ENCODE results near the gene SLC6A6. TPM values are rescaled to one million over a fixed set of nuclear protein-coding genes. Genes with fewer than 3 reads are reported as not detected.

Gene SLC6A6
- total and polyA plus RNA-seq, 4 donors: 14.3 to 19.7 (median 16.9) TPM

DNA sequence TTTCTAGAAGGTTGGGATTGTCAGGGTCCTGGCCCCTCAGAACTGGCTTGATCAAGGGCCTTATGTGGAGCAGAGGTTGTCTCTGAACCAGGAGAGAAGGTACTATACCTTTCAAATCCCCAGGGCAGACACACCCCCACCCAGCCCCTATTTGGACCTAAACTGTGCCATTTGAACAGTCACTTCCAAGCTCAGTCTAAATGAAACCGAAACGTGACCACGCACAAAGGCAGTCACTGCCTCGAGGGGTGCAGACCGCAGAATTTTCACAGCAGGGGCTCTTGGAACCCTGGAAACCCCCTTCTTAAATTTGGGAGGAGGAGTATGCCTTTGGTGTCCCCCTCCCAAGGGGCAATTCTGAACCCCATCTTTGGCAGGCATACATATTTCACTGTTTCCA is 84.1 kb downstream of the SLC6A6 start:
- H3K9me3 ChIP-seq (ENCODE audit: control insufficient read depth, insufficient read depth, low read length): no peaks in the 10 kb centered on the region
- no peak overlapping the region for H3K4me3 ChIP-seq (ENCODE audit: low read depth, low read length)
- no peaks in the 10 kb centered on the region for H3K27me3 ChIP-seq (ENCODE audit: control insufficient read depth, insufficient read depth, low read length)
- H3K4me1 ChIP-seq (ENCODE audit: control insufficient read depth, insufficient read depth, low read length): peaks cover 21% of the 10 kb centered on the region
- WGBS (ENCODE audit: insufficient coverage): 90% methylated on average over 5 of the region's 5 CpGs
- no peak overlapping the region for H3K27ac ChIP-seq (ENCODE audit: low read depth, low read length)
- DNase-seq (ENCODE audit: low read depth in 4 of 6, low spot score in 6 of 6): no peak
- H3K36me3 ChIP-seq (ENCODE audit: control insufficient read depth, insufficient read depth, low read length): peaks cover 53% of the 10 kb centered on the region

GRCh38 chr3:14487086-14487485 is 84.7 kb downstream of the SLC6A6 start:
- DNase-seq (ENCODE audit: low read depth in 4 of 6, low spot score in 6 of 6): no peak
- 89% methylated on average over 4 of the region's 8 CpGs for WGBS (ENCODE audit: insufficient coverage)
- Histone ChIP-seq H3K27ac (ENCODE audit: low read depth, low read length) (no peak overlapping the region), H3K36me3 (ENCODE audit: control insufficient read depth, insufficient read depth, low read length) (peaks cover 52% of the 10 kb centered on the region), H3K4me1 (ENCODE audit: control insufficient read depth, insufficient read depth, low read length) (peaks cover 15% of the 10 kb centered on the region), H3K27me3 (ENCODE audit: control insufficient read depth, insufficient read depth, low read length) (no peaks in the 10 kb centered on the region), H3K4me3 (ENCODE audit: low read depth, low read length) (no peak overlapping the region), H3K9me3 (ENCODE audit: control insufficient read depth, insufficient read depth, low read length) (no peaks in the 10 kb centered on the region)

DNA sequence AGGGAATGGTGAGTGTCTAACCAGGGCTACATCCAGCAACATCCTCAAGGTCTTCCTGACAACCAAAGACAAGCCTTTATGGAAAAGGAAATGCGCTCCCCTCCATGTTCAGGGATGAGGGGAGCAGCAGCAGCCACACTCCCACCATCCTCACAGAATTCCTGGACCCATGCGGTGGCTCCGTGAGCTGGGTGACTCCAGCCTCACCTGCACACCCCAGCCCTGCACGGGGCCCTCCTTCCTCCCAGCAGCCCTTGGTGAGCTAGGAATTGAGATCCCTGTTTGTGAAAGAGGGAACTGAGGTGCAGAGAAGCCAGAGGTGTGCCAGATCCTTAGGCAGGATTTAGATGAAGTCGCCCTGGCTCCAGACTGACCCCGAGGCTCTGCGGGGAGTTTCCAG is 85.4 kb downstream of the SLC6A6 start:
- H3K4me1 ChIP-seq (ENCODE audit: control insufficient read depth, insufficient read depth, low read length): peaks cover 9% of the 10 kb centered on the region
- 90% methylated on average over 3 of the region's 7 CpGs for WGBS (ENCODE audit: insufficient coverage)
- peaks cover 51% of the 10 kb centered on the region for H3K36me3 ChIP-seq (ENCODE audit: control insufficient read depth, insufficient read depth, low read length)
- H3K27me3 ChIP-seq (ENCODE audit: control insufficient read depth, insufficient read depth, low read length): no peaks in the 10 kb centered on the region
- H3K4me3 ChIP-seq (ENCODE audit: low read depth, low read length): no peak overlapping the region
- no peaks in the 10 kb centered on the region for H3K9me3 ChIP-seq (ENCODE audit: control insufficient read depth, insufficient read depth, low read length)
- no peak for DNase-seq (ENCODE audit: low read depth in 4 of 6, low spot score in 6 of 6)
- no peak overlapping the region for H3K27ac ChIP-seq (ENCODE audit: low read depth, low read length)

GRCh38 chr3:14488286-14489041 is 86.1 kb downstream of the SLC6A6 start:
- peaks cover 52% of the 10 kb centered on the region for H3K36me3 ChIP-seq (ENCODE audit: control insufficient read depth, insufficient read depth, low read length)
- H3K9me3 ChIP-seq (ENCODE audit: control insufficient read depth, insufficient read depth, low read length): no peaks in the 10 kb centered on the region
- no peak overlapping the region for H3K27ac ChIP-seq (ENCODE audit: low read depth, low read length)
- no peak overlapping the region for H3K4me3 ChIP-seq (ENCODE audit: low read depth, low read length)
- H3K4me1 ChIP-seq (ENCODE audit: control insufficient read depth, insufficient read depth, low read length): peaks cover 9% of the 10 kb centered on the region
- peak in 1 of 6 donors; percentile 29 for DNase-seq (ENCODE audit: low read depth in 4 of 6, low spot score in 6 of 6)
- 100% methylated on average over 3 of the region's 7 CpGs for WGBS (ENCODE audit: insufficient coverage)
- no peaks in the 10 kb centered on the region for H3K27me3 ChIP-seq (ENCODE audit: control insufficient read depth, insufficient read depth, low read length)

DNA sequence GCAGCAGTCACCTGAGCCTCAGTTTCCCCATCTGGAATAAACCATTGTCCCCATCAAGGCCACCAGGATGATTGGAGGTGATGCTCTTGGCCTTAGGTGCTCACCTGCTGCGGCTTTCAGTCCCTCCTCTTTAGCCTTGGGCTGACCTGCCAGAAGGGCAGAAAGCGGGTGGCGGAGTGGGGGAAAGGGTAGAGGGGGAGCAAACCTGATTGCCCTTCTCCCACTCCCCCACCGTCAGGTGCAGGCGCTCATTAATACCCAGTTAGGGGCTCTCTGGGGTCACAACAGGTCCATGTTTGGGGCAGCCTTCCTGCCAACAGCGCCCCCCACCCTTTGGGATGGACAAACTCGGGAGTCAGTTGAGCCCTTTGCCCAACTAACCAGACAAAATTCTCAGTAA is 87.2 kb downstream of the SLC6A6 start:
- H3K27ac ChIP-seq (ENCODE audit: low read depth, low read length): no peak overlapping the region
- H3K4me3 ChIP-seq (ENCODE audit: low read depth, low read length): no peak overlapping the region
- no peak for DNase-seq (ENCODE audit: low read depth in 4 of 6, low spot score in 6 of 6)
- H3K36me3 ChIP-seq (ENCODE audit: control insufficient read depth, insufficient read depth, low read length): peaks cover 60% of the 10 kb centered on the region
- no peaks in the 10 kb centered on the region for H3K27me3 ChIP-seq (ENCODE audit: control insufficient read depth, insufficient read depth, low read length)
- H3K4me1 ChIP-seq (ENCODE audit: control insufficient read depth, insufficient read depth, low read length): peaks cover 9% of the 10 kb centered on the region
- WGBS (ENCODE audit: insufficient coverage): 62% methylated on average over 3 of the region's 7 CpGs
- H3K9me3 ChIP-seq (ENCODE audit: control insufficient read depth, insufficient read depth, low read length): no peaks in the 10 kb centered on the region

- WGBS (ENCODE audit: insufficient coverage): 85% methylated on average over 4 of the region's 4 CpGs
- no peak overlapping the region for H3K27ac ChIP-seq (ENCODE audit: low read depth, low read length)
- H3K4me3 ChIP-seq (ENCODE audit: low read depth, low read length): no peak overlapping the region
- H3K36me3 ChIP-seq (ENCODE audit: control insufficient read depth, insufficient read depth, low read length): peaks cover 61% of the 10 kb centered on the region
- H3K9me3 ChIP-seq (ENCODE audit: control insufficient read depth, insufficient read depth, low read length): no peaks in the 10 kb centered on the region
- no peak for DNase-seq (ENCODE audit: low read depth in 4 of 6, low spot score in 6 of 6)
- no peaks in the 10 kb centered on the region for H3K27me3 ChIP-seq (ENCODE audit: control insufficient read depth, insufficient read depth, low read length)
- H3K4me1 ChIP-seq (ENCODE audit: control insufficient read depth, insufficient read depth, low read length): peaks cover 9% of the 10 kb centered on the region
Observed at GRCh38 chr3:14490255-14490654, 87.8 kb downstream of the SLC6A6 start.

DNA sequence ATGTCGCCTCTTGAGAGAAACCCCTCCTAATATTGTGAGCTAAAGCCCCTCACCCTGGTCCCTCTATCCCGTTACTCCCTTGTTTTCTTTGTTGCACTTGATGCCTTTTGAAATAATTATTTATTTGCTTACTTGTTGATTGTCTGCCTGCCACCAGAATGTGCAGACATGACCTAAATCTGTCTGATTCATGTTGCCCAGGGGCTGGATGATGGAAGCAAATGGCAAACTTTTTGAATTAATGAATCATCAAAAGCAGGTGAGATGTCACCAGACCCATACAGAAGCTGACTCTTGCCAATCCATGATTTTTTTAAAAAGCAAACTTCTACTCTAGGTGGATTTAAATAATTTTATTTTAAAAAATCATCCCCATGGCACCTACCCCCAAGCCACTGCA is 88.4 kb downstream of the SLC6A6 start:
- no peak for DNase-seq (ENCODE audit: low read depth in 4 of 6, low spot score in 6 of 6)
- Histone ChIP-seq H3K4me3 (ENCODE audit: low read depth, low read length) (no peak overlapping the region), H3K36me3 (ENCODE audit: control insufficient read depth, insufficient read depth, low read length) (peaks cover 60% of the 10 kb centered on the region), H3K9me3 (ENCODE audit: control insufficient read depth, insufficient read depth, low read length) (no peaks in the 10 kb centered on the region), H3K27me3 (ENCODE audit: control insufficient read depth, insufficient read depth, low read length) (no peaks in the 10 kb centered on the region), H3K4me1 (ENCODE audit: control insufficient read depth, insufficient read depth, low read length) (peaks cover 9% of the 10 kb centered on the region), H3K27ac (ENCODE audit: low read depth, low read length) (no peak overlapping the region)
- whole genome bisulfite sequencing (ENCODE audit: insufficient coverage): no CpG with 5 or more reads among the region's 2 CpGs

- H3K4me1 ChIP-seq (ENCODE audit: control insufficient read depth, insufficient read depth, low read length): peaks cover 9% of the 10 kb centered on the region
- H3K9me3 ChIP-seq (ENCODE audit: control insufficient read depth, insufficient read depth, low read length): no peaks in the 10 kb centered on the region
- DNase-seq (ENCODE audit: low read depth in 4 of 6, low spot score in 6 of 6): no peak
- no peak overlapping the region for H3K4me3 ChIP-seq (ENCODE audit: low read depth, low read length)
- WGBS (ENCODE audit: insufficient coverage): 83% methylated on average over 17 of the region's 17 CpGs
- H3K27ac ChIP-seq (ENCODE audit: low read depth, low read length): no peak overlapping the region
- H3K27me3 ChIP-seq (ENCODE audit: control insufficient read depth, insufficient read depth, low read length): no peaks in the 10 kb centered on the region
- peaks cover 61% of the 10 kb centered on the region for H3K36me3 ChIP-seq (ENCODE audit: control insufficient read depth, insufficient read depth, low read length)
Observed at GRCh38 chr3:14491396-14492190, 89.2 kb downstream of the SLC6A6 start.

DNA sequence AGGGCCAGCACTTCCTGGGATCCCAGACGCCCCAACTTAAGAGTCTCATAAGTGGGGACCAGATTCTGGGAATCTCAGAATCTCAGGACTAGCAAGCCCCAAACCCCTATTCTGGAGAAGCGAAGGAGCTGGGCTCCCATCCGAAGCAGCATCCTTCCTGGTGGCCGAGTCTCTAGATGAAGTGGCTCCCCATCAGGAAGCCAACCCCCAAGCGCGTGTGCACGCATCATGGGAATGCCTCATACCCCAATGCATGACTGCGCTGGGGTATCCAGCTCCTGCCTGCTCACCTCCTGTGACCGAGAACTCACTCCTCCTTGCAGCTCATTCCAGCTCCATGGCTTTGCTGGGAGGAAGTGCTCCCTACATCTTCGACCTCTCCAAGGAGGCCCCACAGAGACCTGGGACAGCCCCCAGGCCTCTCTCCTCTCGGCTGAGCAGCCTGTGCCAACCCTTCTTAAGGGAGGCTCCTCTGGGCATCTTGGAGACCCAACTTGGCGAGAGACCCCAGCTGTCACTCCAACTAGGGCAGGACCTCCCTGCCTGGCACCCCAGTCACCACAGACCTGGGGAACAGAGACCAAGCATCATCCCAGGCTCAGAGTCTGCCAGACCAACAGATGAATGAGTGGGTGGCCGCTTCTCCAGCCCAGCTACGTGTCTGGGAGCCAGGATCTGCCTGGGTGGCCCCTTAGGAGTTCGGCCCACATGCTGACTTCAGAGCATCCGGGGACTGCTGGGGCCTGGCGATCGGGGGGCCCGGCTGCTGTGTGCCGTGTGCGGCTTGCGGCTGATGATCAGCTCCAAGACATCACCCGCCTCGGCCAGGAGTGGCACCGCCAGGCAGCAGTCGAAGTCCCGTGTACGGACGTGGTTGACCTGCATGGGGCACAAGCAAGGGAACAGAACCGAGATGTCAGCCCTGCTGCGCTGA is 90.8 kb downstream of the SLC6A6 start:
- Histone ChIP-seq H3K27me3 (ENCODE audit: control insufficient read depth, insufficient read depth, low read length) (no peaks in the 10 kb centered on the region), H3K27ac (ENCODE audit: low read depth, low read length) (no peak overlapping the region), H3K9me3 (ENCODE audit: control insufficient read depth, insufficient read depth, low read length) (no peaks in the 10 kb centered on the region), H3K36me3 (ENCODE audit: control insufficient read depth, insufficient read depth, low read length) (peaks cover 54% of the 10 kb centered on the region), H3K4me3 (ENCODE audit: low read depth, low read length) (no peak overlapping the region), H3K4me1 (ENCODE audit: control insufficient read depth, insufficient read depth, low read length) (peaks cover 4% of the 10 kb centered on the region)
- 92% methylated on average over 31 of the region's 31 CpGs for WGBS (ENCODE audit: insufficient coverage)
- no peak for DNase-seq (ENCODE audit: low read depth in 4 of 6, low spot score in 6 of 6)
